SK-N-SH (cell line): ENCODE measurements around the gene APOBEC3H. TPM values are rescaled to one million over a fixed set of nuclear protein-coding genes. Genes with fewer than 3 reads are reported as not detected.

Experiments
- CTCF ChIA-PET: fragments of 300-600, 350-600 bp; formaldehyde crosslinking; extraction: SDS; loops from one replicate; lab custom pipeline; 2021; lab: Yijun Ruan, JAX
- POLR2A ChIA-PET: fragments of 350-600 bp; sonication (Branson Sonifier 250); formaldehyde crosslinking; extraction: SDS; loops from one replicate; lab custom pipeline; 2020; ENCODE audit warnings: antibody characterized with exemption, inconsistent platforms; lab: Yijun Ruan, JAX
- DNase-seq: peaks from one replicate; pipeline ENCODE4 v3.0.0; 2012
- H2AFZ ChIP-seq: fragments of 200-600 bp; sonication (generic); 2 replicates; pipeline ENCODE4 v1.8.1; 2016; ENCODE audit warnings: antibody characterized with exemption, mild to moderate bottlenecking, low read depth
- H3F3A ChIP-seq: fragments of 200-600 bp; sonication (generic); replicated peaks from 2 replicates; pipeline ENCODE3; 2016; ENCODE audit warnings: antibody characterized with exemption, mild to moderate bottlenecking; ENCODE audit not compliant: insufficient read depth
- H3K27ac ChIP-seq, 2 experiments: fragments of 200-500 bp in 1 of 2; fragments of 200-600 bp in 1 of 2; sonication (Bioruptor generic) in 1 of 2; sonication (generic), shearing (Covaris generic) in 1 of 2; 2 replicates each; pipeline versions ENCODE4 v1.5.1 to v1.6.1; 2014 to 2016; ENCODE audit warnings: low read depth in 2 of 2, inconsistent platforms in 1 of 2, low read length in 1 of 2, mild to moderate bottlenecking in 1 of 2, mixed read lengths in 1 of 2
- H3K27me3 ChIP-seq: fragments of 200-600 bp; sonication (generic), shearing (Covaris generic); 2 replicates; pipeline ENCODE4 v1.6.1; 2016; ENCODE audit warnings: mixed run types; ENCODE audit not compliant: insufficient read depth
- H3K36me3 ChIP-seq, 2 experiments: fragments of 200-500 bp in 1 of 2; fragments of 200-600 bp in 1 of 2; sonication (Bioruptor generic) in 1 of 2; sonication (generic) in 1 of 2; replicated peaks in 1 of 2; 2 replicates each; pipeline versions ENCODE3 to v1.5.1; 2014 to 2016; ENCODE audit warnings: low read length in 1 of 2, mild to moderate bottlenecking in 1 of 2; ENCODE audit not compliant: insufficient read depth in 2 of 2, control insufficient read depth in 1 of 2
- H3K4me1 ChIP-seq, 2 experiments: fragments of 200-500 bp in 1 of 2; fragments of 200-600 bp in 1 of 2; sonication (Bioruptor generic) in 1 of 2; sonication (generic), shearing (Covaris generic) in 1 of 2; 2 replicates each; pipeline versions ENCODE4 v1.5.1 to v1.6.1; 2014 to 2016; ENCODE audit warnings: low read depth in 1 of 2, low read length in 1 of 2, mixed run types in 1 of 2; ENCODE audit not compliant: insufficient read depth in 2 of 2, control insufficient read depth in 1 of 2
- H3K4me2 ChIP-seq: fragments of 200-600 bp; sonication (generic), shearing (Covaris generic); 2 replicates; pipeline ENCODE4 v1.6.1; 2017; ENCODE audit warnings: mixed run types
- H3K4me3 ChIP-seq, 2 experiments: fragments of 200-500 bp in 1 of 2; fragments of 200-600 bp in 1 of 2; sonication (Bioruptor generic) in 1 of 2; sonication (generic), shearing (Covaris generic) in 1 of 2; 2 replicates each; pipeline versions ENCODE4 v1.5.1 to v1.8.1; 2014 to 2016; ENCODE audit warnings: low read depth in 2 of 2, inconsistent platforms in 1 of 2, low read length in 1 of 2, mild to moderate bottlenecking in 1 of 2, mixed read lengths in 1 of 2, moderate library complexity in 1 of 2
- H3K79me2 ChIP-seq: fragments of 200-600 bp; sonication (generic); 2 replicates; pipeline ENCODE4 v1.8.1; 2017; ENCODE audit warnings: mild to moderate bottlenecking; ENCODE audit not compliant: insufficient read depth
- H3K9ac ChIP-seq: fragments of 200-600 bp; sonication (generic); 2 replicates; pipeline ENCODE4 v1.6.1; 2017; ENCODE audit warnings: mixed run types
- H3K9me2 ChIP-seq: fragments of 200-600 bp; sonication (generic); 2 replicates; pipeline ENCODE4 v1.6.1; 2017; ENCODE audit warnings: mixed run types
- H3K9me3 ChIP-seq: fragments of 200-600 bp; sonication (generic); 2 replicates; pipeline ENCODE4 v1.6.1; 2017; ENCODE audit warnings: mixed run types, mild to moderate bottlenecking, moderate library complexity
- H4K20me1 ChIP-seq: fragments of 200-600 bp; sonication (generic); 2 replicates; pipeline ENCODE4 v1.6.1; 2017; ENCODE audit warnings: mild to moderate bottlenecking, mixed run types; ENCODE audit not compliant: insufficient read depth
- CHD2 ChIP-seq: fragments of 150-350 bp; IDR thresholded peaks from 2 replicates; pipeline ENCODE4 v1.6.1; 2018; ENCODE audit warnings: low read length; ENCODE audit not compliant: partially characterized antibody
- EP300 ChIP-seq, 2 experiments: IDR thresholded peaks; 2 replicates each; pipeline versions ENCODE4 v1.4.0 to v1.6.1; 2012; ENCODE audit warnings: borderline replicate concordance in 1 of 2, low read depth in 1 of 2, low read length in 1 of 2
- EZH2phosphoT487 ChIP-seq: fragments of 200-600 bp; sonication (generic); IDR thresholded peaks from 2 replicates; pipeline ENCODE4 v1.6.1; 2017; ENCODE audit warnings: low read depth, mixed run types, mild to moderate bottlenecking, antibody characterized with exemption, moderate library complexity, borderline replicate concordance
- FOSL2 ChIP-seq: IDR thresholded peaks from 2 replicates; pipeline ENCODE4 v1.4.0; 2012; ENCODE audit warnings: low read depth, mild to moderate bottlenecking, moderate library complexity, borderline replicate concordance
- FOXJ3 ChIP-seq: sonication (generic); formaldehyde crosslinking; IDR thresholded peaks from 2 replicates; pipeline ENCODE4 v1.5.1; 2020; ENCODE audit warnings: mild to moderate bottlenecking, missing genetic modification reagents
- FOXM1 ChIP-seq: IDR thresholded peaks from 2 replicates; pipeline ENCODE4 v1.4.0; 2012; ENCODE audit warnings: low read depth, mild to moderate bottlenecking
- JUND ChIP-seq: IDR thresholded peaks from 2 replicates; pipeline ENCODE4 v1.4.0; 2012
- MEF2A ChIP-seq: IDR thresholded peaks from 2 replicates; pipeline ENCODE4 v1.4.0; 2012; ENCODE audit warnings: low read depth, borderline replicate concordance
- MXI1 ChIP-seq: IDR thresholded peaks from 2 replicates; pipeline ENCODE4 v1.6.1; 2012; ENCODE audit warnings: mild to moderate bottlenecking, low read depth, low read length, improper control_type of control experiment
- NFIC ChIP-seq: IDR thresholded peaks from 2 replicates; pipeline ENCODE4 v1.4.0; 2012; ENCODE audit warnings: borderline replicate concordance
- NRF1 ChIP-seq: IDR thresholded peaks from 2 replicates; pipeline ENCODE4 v1.6.1; 2012; ENCODE audit warnings: low read depth, mild to moderate bottlenecking, low read length
- RAD21 ChIP-seq: IDR thresholded peaks from 2 replicates; pipeline ENCODE4 v1.6.1; 2012; ENCODE audit warnings: mild to moderate bottlenecking, low read length
- RCOR1 ChIP-seq: fragments of 150-350 bp; IDR thresholded peaks from 2 replicates; pipeline ENCODE4 v1.6.1; 2017; ENCODE audit warnings: antibody characterized with exemption, low read length
- SIN3A ChIP-seq: IDR thresholded peaks from 2 replicates; pipeline ENCODE4 v1.6.1; 2012; ENCODE audit warnings: low read depth, mild to moderate bottlenecking, low read length, moderate library complexity, borderline replicate concordance
- TAF1 ChIP-seq: IDR thresholded peaks from 2 replicates; pipeline ENCODE4 v1.6.1; 2012; ENCODE audit warnings: low read depth, mild to moderate bottlenecking, low read length, moderate library complexity, borderline replicate concordance
- TCF12 ChIP-seq: IDR thresholded peaks from 2 replicates; pipeline ENCODE4 v1.4.0; 2012
- TEAD4 ChIP-seq: IDR thresholded peaks from 2 replicates; pipeline ENCODE4 v1.4.0; 2012; ENCODE audit warnings: mild to moderate bottlenecking, borderline replicate concordance; ENCODE audit not compliant: insufficient read depth
- WGBS: methylation state at CpG from one replicate; pipeline ENCODE4 v1.1.6; 2017; ENCODE audit warnings: low lambda C conversion rate; 5-methylcytosine and 5-hydroxymethylcytosine counted together
- polyA plus RNA-seq, 3 experiments: library from polyadenylated mRNA; depleted of rRNA; stranded (reverse); fragments of >200 nt; gene quantifications; 2 replicates each; pipeline ENCODE4 v1.2.3, GENCODE V29; 2012
- TF ChIP-seq, protein P1 (sequence below): fragments of 200-600 bp; sonication (generic); IDR thresholded peaks from 2 replicates; pipeline ENCODE4 v1.6.1; 2017; ENCODE audit warnings: antibody characterized with exemption, mild to moderate bottlenecking, moderate library complexity
- TF ChIP-seq, protein P2 (sequence below): IDR thresholded peaks from 2 replicates; pipeline ENCODE4 v1.4.0; 2012; ENCODE audit warnings: low read depth, borderline replicate concordance
- TF ChIP-seq, protein P3 (sequence below): IDR thresholded peaks from 2 replicates; pipeline ENCODE4; 2012

The APOBEC3H gene
- polyA plus RNA-seq, 1 of the 3 experiments (the other 2 are of a cell fraction): 0.18 TPM

DNA sequence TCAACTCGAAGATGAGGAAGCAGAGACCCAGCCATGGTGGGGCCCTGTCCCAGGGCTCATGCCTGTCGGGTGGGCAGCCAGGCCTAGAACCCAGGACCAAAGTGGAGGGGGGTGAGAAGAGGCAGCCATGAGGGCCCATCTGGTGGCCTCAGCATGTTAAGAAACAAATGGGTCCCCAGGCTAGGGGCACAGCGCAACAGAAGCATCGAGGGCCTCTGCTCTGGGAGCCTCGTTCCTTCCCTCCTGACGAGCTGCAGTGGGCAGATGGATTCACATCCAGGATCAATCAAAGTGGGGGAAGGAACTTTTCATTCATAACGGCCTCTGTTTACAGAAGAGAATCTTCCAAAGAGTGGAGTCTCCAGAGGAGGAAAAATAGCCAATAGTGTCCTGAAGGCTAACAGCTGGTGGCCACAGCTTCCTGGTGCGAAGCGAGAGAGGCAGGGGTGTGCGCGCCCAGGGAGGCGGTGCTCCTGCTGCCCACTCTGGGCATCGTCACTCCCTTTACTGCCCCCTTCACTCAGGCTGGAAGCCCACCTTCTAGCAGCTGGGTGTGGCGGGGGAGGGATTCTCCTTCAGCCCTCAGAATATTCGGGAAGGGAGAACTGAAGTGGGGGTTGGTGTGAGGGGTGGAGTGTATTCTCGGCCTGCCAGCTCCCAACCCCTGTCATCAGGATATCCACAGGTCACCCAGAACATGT, 51.1 kb downstream of the APOBEC3H start:
- CTCF ChIA-PET: interaction anchor here (1.1 kb wide), 1 partner anchor 162 kb away, joined by 4 read pairs; no protein-coding TSS in a partner anchor
- WGBS: 86% methylated on average over 7 of the region's 16 CpGs
- no peaks in the 10 kb centered on the region for H4K20me1 ChIP-seq

DNA sequence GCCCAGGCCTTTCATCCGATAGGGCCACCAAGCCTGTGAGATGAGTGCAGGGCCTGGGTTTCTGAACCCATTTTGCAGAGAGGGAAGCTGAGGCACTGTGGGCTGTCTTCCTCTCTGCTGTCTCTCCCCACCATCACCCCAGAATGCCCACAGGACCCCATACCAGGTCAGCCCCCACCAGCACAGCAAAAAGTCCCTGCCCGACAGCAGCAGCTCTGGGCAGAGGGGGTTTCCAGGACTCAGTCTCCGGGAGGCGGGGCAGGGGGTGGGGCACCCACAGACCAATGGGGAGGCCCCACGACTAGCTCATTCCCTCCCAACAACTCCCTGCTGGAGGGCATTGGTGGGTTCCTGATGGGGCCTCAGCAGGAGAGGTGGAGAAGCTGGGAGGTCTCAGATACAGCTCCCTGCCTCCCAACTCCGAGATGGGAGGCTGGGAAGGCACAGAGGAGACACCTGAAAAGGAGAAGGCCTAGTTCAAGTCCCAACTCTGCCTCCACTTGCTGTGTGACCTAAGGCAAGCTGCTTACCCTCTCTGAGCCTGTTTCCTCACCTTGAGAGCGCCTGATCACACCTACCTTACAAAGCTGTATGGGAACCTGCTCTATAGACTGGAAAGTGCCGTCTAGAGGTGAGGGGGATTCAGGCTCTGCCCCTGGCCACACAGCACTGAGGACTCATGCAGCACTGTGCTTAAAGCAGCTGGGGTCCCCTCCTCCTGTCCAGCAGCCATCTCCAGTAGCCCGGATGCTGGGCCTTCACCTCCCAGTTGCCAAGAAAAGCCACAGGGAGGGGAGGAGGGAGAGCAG, 51.9 kb downstream of the APOBEC3H start:
- Histone ChIP-seq H3K27me3 (peaks cover 6% of the 10 kb centered on the region; the same call in 1 of the 2 replicates), H3K4me1 (peaks cover 0 to 9% of the 10 kb centered on the region in 2 experiments; a peak in 1 of 4 replicates), H4K20me1 (no peaks in the 10 kb centered on the region), H3K9me3 (no peaks in the 10 kb centered on the region), H2AFZ (no peak overlapping the region), H3F3A (peaks cover 4% of the 10 kb centered on the region), H3K27ac (no peak overlapping the region), H3K9ac (no peak overlapping the region), H3K36me3 (no peaks in the 10 kb centered on the region), H3K79me2 (no peaks in the 10 kb centered on the region), H3K9me2 (no peaks in the 10 kb centered on the region), H3K4me2 (no peak overlapping the region), H3K4me3 (no peak overlapping the region)
- no peak for TF ChIP-seq EZH2phosphoT487
- no peak for TF ChIP-seq EP300 (IDR thresholded peaks at IDR 0.05; ENCODE audit: borderline replicate concordance in 1 of 2, low read depth in 1 of 2, low read length in 1 of 2)
- TF ChIP-seq TEAD4: no peak
- no peak for TF ChIP-seq RAD21
- TF ChIP-seq FOXJ3 (CRISPR knock-in tag): no peak
- no peak for TF ChIP-seq CHD2
- TF ChIP-seq SIN3A: no peak
- TF ChIP-seq, protein P1, sequence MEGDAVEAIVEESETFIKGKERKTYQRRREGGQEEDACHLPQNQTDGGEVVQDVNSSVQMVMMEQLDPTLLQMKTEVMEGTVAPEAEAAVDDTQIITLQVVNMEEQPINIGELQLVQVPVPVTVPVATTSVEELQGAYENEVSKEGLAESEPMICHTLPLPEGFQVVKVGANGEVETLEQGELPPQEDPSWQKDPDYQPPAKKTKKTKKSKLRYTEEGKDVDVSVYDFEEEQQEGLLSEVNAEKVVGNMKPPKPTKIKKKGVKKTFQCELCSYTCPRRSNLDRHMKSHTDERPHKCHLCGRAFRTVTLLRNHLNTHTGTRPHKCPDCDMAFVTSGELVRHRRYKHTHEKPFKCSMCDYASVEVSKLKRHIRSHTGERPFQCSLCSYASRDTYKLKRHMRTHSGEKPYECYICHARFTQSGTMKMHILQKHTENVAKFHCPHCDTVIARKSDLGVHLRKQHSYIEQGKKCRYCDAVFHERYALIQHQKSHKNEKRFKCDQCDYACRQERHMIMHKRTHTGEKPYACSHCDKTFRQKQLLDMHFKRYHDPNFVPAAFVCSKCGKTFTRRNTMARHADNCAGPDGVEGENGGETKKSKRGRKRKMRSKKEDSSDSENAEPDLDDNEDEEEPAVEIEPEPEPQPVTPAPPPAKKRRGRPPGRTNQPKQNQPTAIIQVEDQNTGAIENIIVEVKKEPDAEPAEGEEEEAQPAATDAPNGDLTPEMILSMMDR: no peak
- TF ChIP-seq NFIC: no peak
- TF ChIP-seq, protein P2, sequence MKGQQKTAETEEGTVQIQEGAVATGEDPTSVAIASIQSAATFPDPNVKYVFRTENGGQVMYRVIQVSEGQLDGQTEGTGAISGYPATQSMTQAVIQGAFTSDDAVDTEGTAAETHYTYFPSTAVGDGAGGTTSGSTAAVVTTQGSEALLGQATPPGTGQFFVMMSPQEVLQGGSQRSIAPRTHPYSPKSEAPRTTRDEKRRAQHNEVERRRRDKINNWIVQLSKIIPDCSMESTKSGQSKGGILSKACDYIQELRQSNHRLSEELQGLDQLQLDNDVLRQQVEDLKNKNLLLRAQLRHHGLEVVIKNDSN: no peak
- TF ChIP-seq, protein P3, sequence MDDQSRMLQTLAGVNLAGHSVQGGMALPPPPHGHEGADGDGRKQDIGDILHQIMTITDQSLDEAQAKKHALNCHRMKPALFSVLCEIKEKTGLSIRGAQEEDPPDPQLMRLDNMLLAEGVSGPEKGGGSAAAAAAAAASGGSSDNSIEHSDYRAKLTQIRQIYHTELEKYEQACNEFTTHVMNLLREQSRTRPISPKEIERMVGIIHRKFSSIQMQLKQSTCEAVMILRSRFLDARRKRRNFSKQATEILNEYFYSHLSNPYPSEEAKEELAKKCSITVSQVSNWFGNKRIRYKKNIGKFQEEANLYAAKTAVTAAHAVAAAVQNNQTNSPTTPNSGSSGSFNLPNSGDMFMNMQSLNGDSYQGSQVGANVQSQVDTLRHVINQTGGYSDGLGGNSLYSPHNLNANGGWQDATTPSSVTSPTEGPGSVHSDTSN: no peak
- no peak for TF ChIP-seq MXI1
- no peak for TF ChIP-seq JUND
- CTCF ChIA-PET: interaction anchor here (1.3 kb wide), 1 partner anchor 162 kb away, joined by 4 read pairs; no protein-coding TSS in a partner anchor
- DNase-seq: peak; percentile 44
- WGBS: 80% methylated on average over 1 of the region's 9 CpGs
- POLR2A ChIA-PET: interaction anchor here (1.0 kb wide), 1 partner anchor 171 kb away, joined by 3 read pairs; the partner anchor contains the start of gene RPL3

More for the DNA sequence above, 51.1 kb downstream of the APOBEC3H start:
- no peak overlapping the region for H3K9ac ChIP-seq
- H2AFZ ChIP-seq: no peak overlapping the region
- H3K4me2 ChIP-seq: no peak overlapping the region
- H3K79me2 ChIP-seq: no peaks in the 10 kb centered on the region
- no peaks in the 10 kb centered on the region for H3K9me3 ChIP-seq
- H3K36me3 ChIP-seq: no peaks in the 10 kb centered on the region
- peaks cover 0 to 9% of the 10 kb centered on the region in 2 experiments; a peak in 1 of 4 replicates for H3K4me1 ChIP-seq
- DNase-seq: no peak
- H3K27me3 ChIP-seq: no peaks in the 10 kb centered on the region
- peaks cover 4% of the 10 kb centered on the region for H3F3A ChIP-seq
- TF ChIP-seq MEF2A (no peak), RAD21 (no peak), FOXM1 (no peak), EP300 (IDR thresholded peaks at IDR 0.05; ENCODE audit: borderline replicate concordance in 1 of 2, low read depth in 1 of 2, low read length in 1 of 2) (no peak), FOSL2 (no peak), TAF1 (no peak), TCF12 (no peak), NRF1 (no peak), RCOR1 (no peak)
- TF ChIP-seq, all 33 proteins: peak for 0
- Histone ChIP-seq H3K27ac (no peak overlapping the region), H3K9me2 (no peaks in the 10 kb centered on the region), H3K4me3 (no peak overlapping the region)
- POLR2A ChIA-PET: interaction anchor here (0.5 kb wide), 1 partner anchor 170 kb away, joined by 4 read pairs; no protein-coding TSS in a partner anchor
